Measurements from ENCODE around the gene RNMT.

GRCh38 chr18:13810950-13811485 lies 84.5 kb downstream of the RNMT start:
- no peak for TF ChIP-seq GATA2 (IDR thresholded peaks at IDR 0.05; ENCODE audit: low read depth, low read length)
- no peak for TF ChIP-seq GATA3 (IDR thresholded peaks at IDR 0.05; ENCODE audit: low read depth, low read length)

Measured in SH-SY5Y (cell line).